NCI-H1417 treated with DMSO at 0.1 percent for 48 hours (cell line): ENCODE results near the gene SYCP2L.
"Not testable (repeated sequence)": the region's sequence is repeated elsewhere in the genome, so short reads cannot be mapped to it uniquely, and the experiment has no call there.

Experiments used
- DNase-seq: peaks from one replicate; lab custom pipeline; 2025; lab: John Stamatoyannopoulos, UW

SYCP2L gene

GRCh38 chr6:10886691-10887502 is at the start of gene SYCP2L:
SYCP2L (plus strand) TSS chr6:10887052; CDS start chr6:10887127, 75 bp downstream.
- DNase-seq, result no peak

DNA sequence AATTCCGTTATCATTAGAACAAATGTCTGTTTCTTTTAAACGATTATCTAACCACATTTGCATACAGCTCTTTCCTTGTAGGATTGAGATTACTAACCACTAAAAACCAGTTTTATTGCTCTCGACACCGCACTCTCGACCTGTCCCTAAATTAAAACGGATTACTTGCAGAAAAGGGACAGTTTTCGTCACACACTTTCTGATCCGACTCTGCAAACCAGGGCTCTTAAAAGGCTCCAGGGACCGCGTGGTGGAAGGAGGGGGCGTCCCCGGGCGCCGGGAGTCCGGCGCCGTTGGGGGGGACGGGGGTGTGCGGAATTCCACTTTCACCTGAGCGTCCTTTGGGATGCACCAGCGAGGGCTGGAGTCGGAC is 49.2 kb upstream of the SYCP2L start:
- no peak for DNase-seq

GRCh38 chr6:10837995-10838793 is 48.7 kb upstream of the SYCP2L start, which contains the start of gene MAK:
MAK (minus strand) TSS chr6:10838539; CDS start chr6:10830648, 7,891 bp downstream.
- DNase-seq, result peak; percentile 58

- no peak for DNase-seq
Observed at GRCh38 chr6:10838794-10839333, 48.0 kb upstream of the SYCP2L start.

- no peak for DNase-seq
Observed at GRCh38 chr6:10843554-10843953, 43.3 kb upstream of the SYCP2L start.

DNA sequence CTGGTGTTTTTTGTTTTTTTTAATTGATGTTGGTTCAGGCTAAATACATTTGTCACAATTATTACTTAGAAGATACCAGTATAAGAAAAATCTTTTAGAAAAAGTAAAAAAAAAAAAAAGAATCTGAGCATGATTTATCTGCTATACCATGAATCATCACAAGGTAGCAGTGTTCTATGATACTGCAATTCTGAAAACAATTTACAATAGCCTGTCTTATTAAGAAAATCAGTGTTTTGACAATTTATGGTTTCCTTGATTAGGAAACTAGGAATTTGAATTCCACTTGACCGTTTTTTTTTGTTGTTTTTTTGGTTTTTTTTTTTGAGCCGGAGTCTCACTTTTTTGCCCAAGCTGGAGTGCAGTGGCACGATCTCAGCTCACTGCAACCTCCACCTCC is 39.2 kb upstream of the SYCP2L start:
- DNase-seq, result no peak

GRCh38 chr6:10849901-10850300 is 37.0 kb upstream of the SYCP2L start:
- DNase-seq, result no peak

DNA sequence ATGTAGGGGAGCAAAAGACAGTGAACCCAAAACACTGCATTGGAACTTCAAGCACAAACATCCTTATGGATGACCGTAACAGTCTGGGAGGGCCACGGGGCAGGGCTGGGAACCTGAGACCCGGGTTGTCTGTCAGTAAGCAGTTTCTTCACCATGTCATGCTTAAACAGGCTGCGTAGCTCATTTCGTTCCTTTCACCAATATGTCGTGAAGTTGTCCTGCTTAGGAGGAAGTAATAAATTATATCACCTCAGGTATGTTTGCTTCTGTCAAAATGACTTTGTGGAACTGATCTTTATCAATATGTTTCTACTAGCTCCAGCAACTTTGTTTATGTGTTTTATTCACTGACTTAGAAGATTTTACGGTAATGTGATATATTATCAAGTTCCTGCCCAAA is 36.1 kb upstream of the SYCP2L start:
- DNase-seq, result no peak

DNA sequence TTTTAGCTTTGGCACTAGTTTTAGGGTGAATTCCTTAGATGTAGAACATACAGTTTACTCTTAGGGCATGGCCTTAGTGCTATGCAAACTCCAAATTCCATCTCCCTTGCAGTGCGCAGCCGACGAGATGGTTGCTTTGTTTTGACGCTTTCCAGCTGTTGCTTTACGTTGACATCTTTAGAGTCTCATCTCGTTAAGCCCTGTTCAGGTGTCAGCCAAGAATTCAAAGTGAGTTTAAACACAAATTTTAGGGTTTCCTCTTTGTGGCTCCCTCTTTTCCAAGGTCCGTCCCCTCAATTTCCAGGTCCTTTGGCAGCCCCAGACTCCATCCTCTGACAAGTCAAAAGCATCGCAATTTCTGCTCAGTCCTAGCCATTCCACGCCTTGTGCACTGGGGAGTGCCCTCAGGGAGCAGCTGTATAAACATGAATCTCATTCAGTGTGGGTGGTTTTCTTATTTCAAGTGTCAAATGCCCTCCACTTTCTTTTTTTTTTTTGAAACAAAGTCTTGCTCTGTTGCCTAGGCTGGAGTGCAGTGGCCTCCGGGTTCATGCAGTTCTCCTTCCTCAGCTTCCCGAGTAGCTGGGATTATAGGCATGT is 34.4 kb upstream of the SYCP2L start:
- no peak for DNase-seq

DNA sequence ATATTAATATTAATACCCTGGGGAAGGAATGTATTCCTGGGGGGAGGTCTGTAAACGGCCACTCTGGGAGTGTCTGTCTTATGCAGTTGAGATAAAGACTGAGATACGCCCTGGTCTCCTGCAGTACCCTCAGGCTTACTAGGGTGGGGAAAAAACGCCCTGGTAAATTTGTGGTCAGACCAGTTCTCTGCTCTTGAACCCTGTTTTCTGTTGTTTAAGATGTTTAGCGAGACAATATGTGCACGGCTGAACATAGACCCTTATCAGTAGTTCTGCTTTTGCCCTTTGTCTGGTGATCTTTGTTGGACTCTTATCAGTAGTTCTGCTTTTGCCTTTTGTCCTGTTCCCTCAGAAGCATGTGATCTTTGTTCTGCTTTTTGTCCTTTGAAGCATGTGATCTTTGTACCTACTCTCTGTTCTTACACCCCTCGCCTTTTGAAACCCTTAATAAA is 33.0 kb upstream of the SYCP2L start:
- not testable (repeated sequence) for DNase-seq

GRCh38 chr6:10854922-10855632 is 31.8 kb upstream of the SYCP2L start:
- no peak for DNase-seq

- DNase-seq, result no peak
Observed at GRCh38 chr6:10857259-10857658, 29.6 kb upstream of the SYCP2L start.

- no peak for DNase-seq
Observed at GRCh38 chr6:10861086-10861485, 25.8 kb upstream of the SYCP2L start.

- DNase-seq, result no peak
Observed at GRCh38 chr6:10862361-10862760, 24.5 kb upstream of the SYCP2L start.

DNA sequence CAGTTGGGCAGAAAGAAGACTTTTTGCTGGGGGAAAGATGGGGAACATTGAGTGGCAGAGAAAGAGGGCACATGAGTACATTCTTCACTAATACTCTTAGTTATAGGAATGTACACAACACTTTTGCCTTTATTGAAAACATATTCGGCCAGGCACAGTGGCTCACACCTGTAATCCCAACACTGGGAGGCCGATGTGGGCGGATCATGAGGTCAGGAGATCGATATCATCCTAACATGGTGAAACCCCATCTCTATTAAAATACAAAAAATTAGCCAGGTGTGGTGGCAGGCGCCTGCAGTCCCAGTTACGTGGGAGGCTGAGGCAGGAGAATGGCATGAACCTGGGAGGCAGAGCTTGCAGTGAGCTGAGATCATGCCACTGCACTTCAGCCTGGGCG is 23.8 kb upstream of the SYCP2L start:
- not testable (repeated sequence) for DNase-seq

DNA sequence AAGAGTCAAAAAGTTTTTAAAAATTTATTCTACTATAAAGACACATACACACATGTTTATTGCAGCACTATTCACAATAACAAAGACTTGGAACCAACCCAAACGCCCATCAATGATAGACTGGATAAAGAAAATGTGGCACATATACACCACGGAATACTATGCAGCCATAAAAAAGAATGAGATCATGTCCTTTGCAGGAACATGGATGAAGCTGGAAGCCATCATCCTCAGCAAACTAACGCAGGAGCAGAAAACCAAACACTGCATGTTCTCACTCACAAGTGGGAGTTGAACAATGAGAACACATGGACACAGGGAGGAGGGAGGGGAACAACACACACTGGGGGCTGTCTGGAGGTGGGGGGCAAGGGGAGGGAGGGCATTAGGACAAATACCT is 20.1 kb upstream of the SYCP2L start:
- not testable (repeated sequence) for DNase-seq

- no peak for DNase-seq
Observed at GRCh38 chr6:10867952-10868351, 18.9 kb upstream of the SYCP2L start.

DNA sequence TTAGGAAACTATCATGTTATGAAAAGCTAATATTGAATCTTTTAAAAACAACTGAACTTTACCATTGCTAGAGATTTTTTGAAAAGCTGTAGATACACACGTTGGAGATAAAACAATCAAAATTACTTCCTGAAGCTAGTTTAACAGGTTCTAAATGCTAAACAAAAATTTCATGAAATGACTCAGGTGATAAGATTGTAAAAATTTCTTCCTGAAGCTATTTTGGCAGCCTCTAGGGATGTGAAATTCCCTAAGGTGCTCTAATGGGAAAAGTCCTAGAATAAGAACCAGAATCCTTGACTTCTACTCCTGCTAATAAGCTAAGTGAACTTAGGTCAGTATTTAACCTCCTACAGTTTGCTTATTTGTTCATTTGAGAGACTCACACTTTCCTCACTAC is 13.5 kb upstream of the SYCP2L start:
- DNase-seq, result no peak

DNA sequence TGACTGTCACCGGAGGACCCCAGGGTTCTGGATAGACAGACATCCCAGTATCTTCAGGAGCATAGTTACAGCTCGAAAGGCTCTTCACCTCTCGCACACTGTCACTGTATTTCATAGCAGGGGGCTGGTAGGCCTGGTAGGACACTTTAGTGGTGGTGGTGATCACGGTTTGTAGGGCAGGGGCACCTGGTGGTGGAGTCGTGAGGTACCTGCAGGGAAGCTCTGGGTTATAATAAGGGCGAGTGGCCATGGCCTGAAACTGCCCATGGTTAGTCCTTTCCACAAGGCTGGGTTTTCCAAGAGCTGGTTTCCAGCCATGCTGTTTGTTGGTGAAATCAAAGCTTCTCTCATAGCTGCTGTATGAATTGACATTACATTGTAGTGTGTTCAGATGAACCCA is 12.6 kb upstream of the SYCP2L start:
- no peak for DNase-seq

DNA sequence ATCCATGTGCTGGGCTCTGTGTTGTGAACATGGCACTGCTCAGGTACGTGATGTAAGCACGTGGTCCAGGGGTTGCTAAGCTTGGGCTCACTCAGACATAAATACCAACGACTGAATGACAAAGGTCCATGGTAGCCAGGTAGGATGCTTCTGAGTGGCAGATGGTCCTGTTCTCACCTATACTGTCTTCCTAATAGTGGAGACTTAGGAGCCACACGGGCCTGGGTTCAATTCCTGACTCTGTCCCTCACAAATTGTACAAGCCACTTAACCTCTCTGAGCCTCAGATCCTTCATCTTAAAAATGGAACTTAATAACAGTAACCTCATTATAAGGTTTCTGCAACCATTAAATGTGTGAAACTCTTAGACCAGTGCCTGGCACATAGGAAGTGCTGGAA is 11.8 kb upstream of the SYCP2L start:
- no peak for DNase-seq

DNA sequence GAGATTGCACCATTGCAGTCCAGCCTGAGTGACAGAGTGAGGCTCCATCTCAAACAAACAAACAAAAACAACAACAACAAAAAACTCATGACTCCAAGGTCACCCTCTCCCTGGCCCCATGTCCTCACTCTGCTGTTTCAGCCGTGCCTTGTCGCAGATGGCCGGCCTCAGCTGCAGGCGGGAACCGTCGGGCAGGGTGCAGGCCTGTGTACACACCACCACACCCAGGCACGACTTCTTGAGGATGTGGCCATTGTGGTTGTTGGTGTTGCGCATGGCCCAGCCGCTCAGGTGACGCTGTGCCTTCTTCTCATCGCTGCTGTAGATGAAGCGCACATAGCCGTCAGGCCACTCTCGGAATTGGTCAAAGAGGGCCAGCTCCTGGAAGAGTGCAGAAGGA is 9.8 kb upstream of the SYCP2L start:
- DNase-seq, result no peak

DNA sequence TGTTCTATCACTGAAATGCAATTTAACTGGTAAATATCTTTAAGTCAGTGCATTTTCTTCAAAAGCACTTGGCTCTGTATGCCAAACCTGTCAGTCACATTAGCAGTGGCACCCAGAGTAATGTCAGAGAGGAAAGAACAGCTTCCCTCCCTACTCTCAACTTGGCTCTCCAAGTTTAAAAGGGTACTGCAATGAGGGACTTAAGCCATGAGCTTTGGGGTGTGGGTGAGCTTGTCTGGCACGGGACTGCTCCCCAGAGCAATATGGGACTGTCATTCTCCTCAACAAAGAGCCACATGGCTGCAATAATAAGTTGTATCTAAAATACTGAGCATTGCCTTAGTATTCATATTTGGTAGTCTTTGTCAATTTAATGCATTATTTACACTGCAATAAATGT is 9.0 kb upstream of the SYCP2L start:
- DNase-seq, result no peak
